Inflammatory macrophage treated with lipopolysaccharide for 4 hours (primary cell): ENCODE results near the gene DOCK8.

ENCODE experiments used
- DNase-seq: peaks from one replicate; pipeline ENCODE4 v3.0.0-alpha.2; 2020

Gene DOCK8

GRCh38 chr9:469672-470551, 255.2 kb downstream of the DOCK8 start:
- peak; percentile 76 for DNase-seq

- peak; percentile 13 for DNase-seq
Observed at GRCh38 chr9:470552-471194, 256.0 kb downstream of the DOCK8 start.

GRCh38 chr9:471320-471719, 256.7 kb downstream of the DOCK8 start:
- DNase-seq: no peak

GRCh38 chr9:472479-473075, 257.9 kb downstream of the DOCK8 start:
- no peak for DNase-seq

GRCh38 chr9:477193-477592, 262.5 kb downstream of the DOCK8 start:
- DNase-seq: no peak

GRCh38 chr9:479304-479970, 264.8 kb downstream of the DOCK8 start:
- DNase-seq: no peak

- DNase-seq: no peak
Observed at GRCh38 chr9:479971-480350, 265.3 kb downstream of the DOCK8 start.

GRCh38 chr9:482739-483138, 268.1 kb downstream of the DOCK8 start:
- DNase-seq: no peak

GRCh38 chr9:486156-486555, 271.5 kb downstream of the DOCK8 start:
- DNase-seq: no peak

- no peak for DNase-seq
Observed at GRCh38 chr9:487429-487828, 272.8 kb downstream of the DOCK8 start.

GRCh38 chr9:488448-488847, 273.8 kb downstream of the DOCK8 start:
- DNase-seq: no peak

- no peak for DNase-seq
Observed at GRCh38 chr9:489198-490197, 274.8 kb downstream of the DOCK8 start.

- no peak for DNase-seq
Observed at GRCh38 chr9:494764-495163, 280.1 kb downstream of the DOCK8 start.

- DNase-seq: no peak
Observed at GRCh38 chr9:495739-496138, 281.1 kb downstream of the DOCK8 start.

- DNase-seq: no peak
Observed at GRCh38 chr9:503326-503725, 288.7 kb downstream of the DOCK8 start.

- peak; percentile 55 for DNase-seq
Observed at GRCh38 chr9:503881-504852, 289.5 kb downstream of the DOCK8 start, which contains the start of gene KANK1. KANK1 (plus strand) TSS chr9:504695.

- DNase-seq: no peak
Observed at GRCh38 chr9:504921-505740, 290.5 kb downstream of the DOCK8 start.

- no peak for DNase-seq
Observed at GRCh38 chr9:505741-506059, 291.0 kb downstream of the DOCK8 start.

GRCh38 chr9:506281-506680, 291.6 kb downstream of the DOCK8 start:
- no peak for DNase-seq

GRCh38 chr9:511861-512260, 297.2 kb downstream of the DOCK8 start:
- no peak for DNase-seq
